HUES64 (cell line): ENCODE data around the gene COLGALT1.
"Not testable (repeated sequence)": the region's sequence is repeated elsewhere in the genome, so short reads cannot be mapped to it uniquely, and the experiment has no call there.

Experiments used
- H3K27ac ChIP-seq: 2 replicates; pipeline ENCODE4 v1.7.0; 2013; ENCODE audit warnings: low read depth, low read length, inconsistent platforms
- H3K27me3 ChIP-seq: 2 replicates; pipeline ENCODE4 v1.6.1; 2013; ENCODE audit warnings: mild to moderate bottlenecking, low read length; ENCODE audit not compliant: insufficient read depth
- H3K36me3 ChIP-seq: 2 replicates; pipeline ENCODE4 v1.6.1; 2013; ENCODE audit warnings: mild to moderate bottlenecking, low read length; ENCODE audit not compliant: insufficient read depth
- H3K4me1 ChIP-seq: 2 replicates; pipeline ENCODE4 v1.6.1; 2013; ENCODE audit warnings: mild to moderate bottlenecking, low read length, moderate library complexity; ENCODE audit not compliant: insufficient read depth
- H3K4me3 ChIP-seq: 2 replicates; pipeline ENCODE4 v1.5.1; 2013; ENCODE audit warnings: mild to moderate bottlenecking, low read length, moderate library complexity
- H3K9ac ChIP-seq: 2 replicates; pipeline ENCODE4 v1.6.1; 2013; ENCODE audit warnings: mild to moderate bottlenecking, low read depth, low read length
- H3K9me3 ChIP-seq: 2 replicates; pipeline ENCODE4 v1.6.1; 2013; ENCODE audit warnings: low read depth, low read length; ENCODE audit not compliant: insufficient read depth
- WGBS: fragments of 150-250, 120-280 bp; methylation state at CpG from one replicate; pipeline ENCODE4 v1.1.7; 2013; ENCODE audit warnings: missing lambda C conversion rate; 5-methylcytosine and 5-hydroxymethylcytosine counted together

Gene COLGALT1

DNA sequence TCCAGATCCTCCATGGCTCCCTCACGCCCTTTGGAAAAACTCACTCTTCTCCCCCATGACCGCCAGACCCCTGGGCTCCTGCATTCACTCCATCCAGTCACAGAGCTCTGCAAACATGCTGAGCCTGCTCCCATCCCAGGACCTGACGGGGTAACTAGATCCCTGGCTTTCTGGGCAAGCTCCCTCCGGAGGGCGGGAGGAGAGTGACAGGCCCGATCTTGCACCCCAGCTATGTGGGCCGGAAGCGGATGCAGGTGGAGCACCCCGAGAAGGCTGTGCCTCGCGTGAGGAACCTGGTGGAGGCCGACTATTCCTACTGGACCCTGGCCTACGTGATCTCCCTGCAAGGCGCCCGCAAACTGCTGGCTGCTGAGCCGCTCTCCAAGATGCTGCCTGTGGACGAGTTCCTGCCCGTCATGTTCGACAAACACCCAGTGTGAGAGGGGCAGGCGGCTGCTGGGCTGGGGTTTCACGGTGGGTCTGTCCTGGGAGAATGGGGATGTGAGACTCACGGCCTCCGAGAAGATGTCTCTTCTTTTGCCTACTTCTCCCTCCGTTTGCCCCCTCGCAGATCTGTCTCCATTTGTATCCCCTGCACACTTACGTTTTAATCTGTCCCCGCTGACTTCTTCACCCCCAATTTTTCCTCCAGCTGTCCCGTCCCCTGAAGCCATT lies 25.2 kb downstream of the COLGALT1 start:
- H3K4me3 ChIP-seq, result no peak overlapping the region
- peaks cover 8% of the 10 kb centered on the region; the same call in 1 of the 2 replicates for H3K4me1 ChIP-seq
- H3K9me3 ChIP-seq, result no peaks in the 10 kb centered on the region
- peaks cover 32% of the 10 kb centered on the region for H3K36me3 ChIP-seq
- no peak overlapping the region for H3K9ac ChIP-seq
- H3K27me3 ChIP-seq, result no peaks in the 10 kb centered on the region
- H3K27ac ChIP-seq, result no peak overlapping the region
- 94% methylated on average over 28 of the region's 28 CpGs for WGBS

DNA sequence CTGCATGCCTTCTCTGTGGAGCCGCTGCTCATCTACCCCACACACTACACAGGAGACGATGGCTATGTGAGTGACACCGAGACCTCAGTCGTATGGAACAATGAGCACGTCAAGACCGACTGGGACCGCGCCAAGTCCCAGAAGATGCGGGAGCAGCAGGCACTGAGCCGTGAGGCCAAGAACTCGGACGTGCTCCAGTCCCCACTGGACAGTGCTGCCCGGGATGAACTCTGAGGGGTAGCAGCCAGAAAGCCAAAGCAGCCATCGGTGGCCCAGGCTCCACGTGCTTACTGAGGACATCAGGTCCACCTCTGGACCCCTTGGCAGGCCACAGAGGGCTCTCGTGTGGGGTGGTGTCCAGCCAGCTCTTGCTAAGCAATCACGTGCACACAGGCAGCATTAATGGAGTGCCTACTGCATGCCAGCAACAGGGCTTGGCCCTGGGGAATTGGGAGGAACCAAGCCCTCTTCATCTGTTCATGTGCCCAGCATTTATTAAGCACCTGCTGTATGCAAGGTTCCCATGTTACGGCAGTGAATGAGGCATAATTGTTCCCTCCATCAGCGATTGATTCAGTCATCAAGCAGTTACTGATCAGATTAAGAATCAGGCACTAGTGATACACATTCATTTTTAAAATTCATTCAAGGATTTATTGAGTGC lies 25.9 kb downstream of the COLGALT1 start:
- Histone ChIP-seq H3K27ac (no peak overlapping the region), H3K4me1 (peaks cover 8% of the 10 kb centered on the region; the same call in 1 of the 2 replicates), H3K4me3 (no peak overlapping the region), H3K36me3 (peaks cover 32% of the 10 kb centered on the region), H3K9me3 (no peaks in the 10 kb centered on the region), H3K9ac (no peak overlapping the region), H3K27me3 (no peaks in the 10 kb centered on the region)
- 96% methylated on average over 19 of the region's 19 CpGs for WGBS

DNA sequence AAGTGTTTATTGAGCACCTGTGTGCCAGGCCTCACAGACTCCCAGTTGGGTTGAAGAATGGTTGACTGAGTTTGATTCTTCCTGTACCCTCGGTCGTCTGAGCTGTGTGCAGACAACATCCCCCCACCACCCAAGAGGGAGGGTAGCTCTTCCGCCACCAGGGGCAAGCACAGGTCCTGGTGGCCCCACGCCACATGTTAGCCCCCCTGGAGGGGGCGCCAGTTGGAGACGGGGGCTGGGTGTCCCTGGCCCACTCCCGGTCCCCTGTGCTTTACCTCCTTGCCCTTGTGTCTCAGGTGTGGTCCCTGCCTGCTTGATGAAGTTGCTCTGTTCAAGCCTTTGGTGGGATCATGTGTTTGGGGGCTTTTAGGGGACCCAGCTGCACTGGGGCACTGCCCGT lies 27.2 kb downstream of the COLGALT1 start:
- Histone ChIP-seq H3K4me1 (peaks cover 8% of the 10 kb centered on the region; the same call in 1 of the 2 replicates), H3K36me3 (peaks cover 32% of the 10 kb centered on the region), H3K27ac (no peak overlapping the region), H3K4me3 (no peak overlapping the region), H3K27me3 (no peaks in the 10 kb centered on the region), H3K9me3 (no peaks in the 10 kb centered on the region), H3K9ac (no peak overlapping the region)
- WGBS, result 87% methylated on average over 8 of the region's 8 CpGs

DNA sequence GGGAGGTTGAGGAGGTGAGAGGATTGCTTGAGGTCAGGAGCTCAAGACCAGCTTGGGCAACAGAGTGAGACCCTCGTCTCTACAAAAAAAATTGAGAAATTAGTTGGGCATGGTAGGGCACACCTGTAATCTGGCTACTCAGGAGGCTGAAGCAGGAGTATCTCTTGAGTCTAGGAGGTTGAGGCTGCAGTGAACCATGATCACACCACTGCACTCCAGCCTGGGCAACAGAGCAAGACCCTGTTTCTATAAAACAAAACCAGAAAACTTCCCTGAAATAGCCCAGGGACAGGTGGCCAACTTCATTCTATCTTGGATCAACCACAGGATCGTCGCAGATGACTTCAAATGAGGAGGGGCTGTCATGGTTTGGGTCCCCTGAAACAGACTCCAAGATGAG lies 28.7 kb downstream of the COLGALT1 start:
- no peak overlapping the region for H3K27ac ChIP-seq
- no peaks in the 10 kb centered on the region for H3K9me3 ChIP-seq
- no peaks in the 10 kb centered on the region for H3K27me3 ChIP-seq
- no peak overlapping the region for H3K4me3 ChIP-seq
- peaks cover 26% of the 10 kb centered on the region for H3K36me3 ChIP-seq
- 88% methylated on average over 3 of the region's 3 CpGs for WGBS
- peaks cover 7% of the 10 kb centered on the region; the same call in 1 of the 2 replicates for H3K4me1 ChIP-seq
- H3K9ac ChIP-seq, result no peak overlapping the region

DNA sequence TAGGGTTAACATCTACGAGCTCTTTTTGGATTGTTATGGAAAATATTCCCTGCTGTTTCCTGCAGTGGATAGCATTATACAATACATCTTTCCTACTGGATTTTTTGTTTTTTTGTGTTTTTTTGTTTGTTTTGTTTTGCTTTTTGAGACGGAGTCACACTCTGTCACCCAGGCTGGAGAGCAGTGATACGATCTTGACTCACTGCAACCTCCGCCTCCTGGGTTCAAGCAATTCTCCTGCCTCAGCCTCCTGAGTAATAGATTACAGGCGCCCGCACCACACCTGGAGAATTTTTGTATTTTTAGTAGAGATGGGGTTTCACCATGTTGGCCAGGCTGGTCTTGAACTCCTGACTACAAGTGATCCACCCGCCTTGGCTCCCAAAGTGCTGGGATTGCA lies 29.9 kb downstream of the COLGALT1 start:
- not testable (repeated sequence) for H3K4me3 ChIP-seq, H3K9ac ChIP-seq, H3K9me3 ChIP-seq, H3K27ac ChIP-seq, H3K27me3 ChIP-seq, H3K4me1 ChIP-seq
- 87% methylated on average over 6 of the region's 7 CpGs for WGBS
- peaks cover 25% of the 10 kb centered on the region for H3K36me3 ChIP-seq

DNA sequence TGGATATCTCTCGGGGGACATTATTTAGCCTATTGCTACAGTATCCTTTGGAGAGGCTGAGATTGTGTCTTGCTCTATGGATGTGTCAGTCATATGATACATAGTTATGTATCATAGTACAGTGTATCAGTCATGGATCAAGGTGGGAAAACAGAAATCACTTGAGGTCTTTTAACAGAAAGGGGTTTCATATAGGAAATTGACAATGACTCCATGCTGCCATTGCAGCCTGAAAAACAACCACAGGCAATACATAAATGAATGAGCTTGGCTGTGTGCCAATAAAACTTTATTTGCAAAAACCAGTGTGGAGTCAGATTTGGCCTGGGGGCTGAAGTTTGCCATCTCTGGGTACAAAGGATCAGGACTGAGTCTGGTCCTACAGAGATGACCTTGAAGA lies 35.4 kb downstream of the COLGALT1 start:
- Histone ChIP-seq H3K9me3 (no peaks in the 10 kb centered on the region), H3K36me3 (no peaks in the 10 kb centered on the region), H3K27ac (no peak overlapping the region), H3K27me3 (no peaks in the 10 kb centered on the region), H3K4me3 (no peak overlapping the region), H3K4me1 (no peaks in the 10 kb centered on the region), H3K9ac (no peak overlapping the region)
- WGBS, result 45% methylated on average over 1 of the region's 1 CpG

DNA sequence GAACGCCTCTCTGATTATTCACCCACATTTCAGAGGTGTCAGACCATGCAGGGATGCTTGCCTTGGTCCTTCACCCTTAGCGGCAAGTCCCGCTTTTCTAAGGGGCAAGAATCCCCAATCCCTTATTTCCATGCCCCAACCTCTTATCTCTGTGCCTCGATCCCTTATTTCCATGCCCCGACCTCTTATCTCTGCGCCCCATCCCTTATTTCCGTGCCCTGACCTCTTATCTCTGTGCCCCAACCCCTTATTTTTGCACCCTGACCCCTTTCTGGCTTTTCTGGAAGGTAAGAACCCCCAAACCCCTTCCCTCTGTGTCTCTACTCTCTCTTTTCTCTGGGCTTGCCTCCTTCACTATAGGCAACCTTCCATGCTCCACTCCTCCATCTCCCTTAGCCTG lies 38.8 kb downstream of the COLGALT1 start:
- not testable (repeated sequence) for H3K4me3 ChIP-seq, H3K27me3 ChIP-seq, H3K4me1 ChIP-seq, H3K9ac ChIP-seq, H3K27ac ChIP-seq, H3K9me3 ChIP-seq, H3K36me3 ChIP-seq
- 80% methylated on average over 7 of the region's 7 CpGs for WGBS

DNA sequence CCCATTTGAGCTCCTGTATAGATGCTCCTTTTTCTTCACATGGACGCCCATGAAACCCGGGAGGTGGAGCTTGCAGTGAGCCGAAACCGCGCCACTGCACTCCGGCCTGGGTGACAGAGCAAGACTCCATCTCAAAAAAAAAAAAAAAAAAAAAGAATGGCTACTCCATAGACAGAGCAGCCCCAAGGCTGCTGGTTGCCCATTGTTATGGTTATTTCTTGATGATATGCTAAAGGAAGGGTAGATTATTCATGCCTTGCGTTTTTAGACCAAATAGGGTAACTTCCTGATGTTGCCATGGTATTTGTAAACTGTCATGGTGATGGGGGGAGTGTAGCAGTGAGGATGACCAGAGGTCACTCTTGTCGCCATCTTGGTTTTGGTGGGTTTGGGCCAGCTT lies 42.6 kb downstream of the COLGALT1 start:
- not testable (repeated sequence) for H3K9ac ChIP-seq

DNA sequence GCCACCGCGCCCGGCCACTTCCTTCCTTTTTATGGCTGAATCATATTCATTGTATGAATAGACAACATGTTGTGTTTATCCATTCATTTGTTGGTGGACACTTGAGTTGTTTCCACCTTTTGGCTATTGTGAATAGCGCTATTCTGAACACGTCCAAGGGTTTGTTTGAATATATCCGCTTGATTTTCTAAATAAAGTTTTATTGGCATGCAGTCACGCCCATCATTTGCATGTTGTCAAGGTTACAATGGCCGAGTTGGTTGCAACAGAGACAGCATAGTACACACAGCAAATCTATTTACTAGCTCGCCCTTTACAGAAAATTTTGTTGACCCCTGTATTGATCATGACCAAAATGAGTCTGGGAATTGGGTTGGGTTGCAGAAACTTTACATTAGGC lies 43.5 kb downstream of the COLGALT1 start:
- H3K27ac ChIP-seq, result no peak overlapping the region

More for the DNA sequence above, 42.6 kb downstream of the COLGALT1 start:
- not testable (repeated sequence) for H3K36me3 ChIP-seq, H3K4me1 ChIP-seq, H3K27ac ChIP-seq, H3K27me3 ChIP-seq, H3K4me3 ChIP-seq, H3K9me3 ChIP-seq
- WGBS, result 39% methylated on average over 8 of the region's 8 CpGs

DNA sequence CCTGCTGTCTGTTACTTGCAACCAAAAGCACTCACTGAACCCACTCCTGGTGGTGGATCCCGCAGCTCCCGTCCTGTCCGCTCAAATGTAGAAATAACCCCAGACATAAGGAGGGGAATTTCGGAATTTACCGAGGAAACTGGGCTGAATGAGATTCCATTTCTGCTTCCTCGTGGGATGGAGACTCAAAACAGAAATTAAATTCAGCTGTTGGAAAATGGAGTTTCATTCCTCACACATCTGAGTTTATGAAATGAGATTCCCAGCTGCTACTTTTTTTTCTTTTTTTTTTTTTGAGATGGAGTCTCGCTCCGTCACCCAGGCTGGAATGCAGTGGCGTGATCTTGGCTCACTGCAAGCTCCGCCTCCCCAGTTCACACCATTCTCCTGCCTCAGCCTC lies 44.3 kb downstream of the COLGALT1 start:
- no peaks in the 10 kb centered on the region for H3K9me3 ChIP-seq
- H3K4me1 ChIP-seq, result peaks cover 6% of the 10 kb centered on the region; the same call in 1 of the 2 replicates
- H3K27me3 ChIP-seq, result no peaks in the 10 kb centered on the region
- 92% methylated on average over 10 of the region's 10 CpGs for WGBS
- no peak overlapping the region for H3K9ac ChIP-seq
- H3K4me3 ChIP-seq, result no peak overlapping the region
- H3K36me3 ChIP-seq, result no peaks in the 10 kb centered on the region
- H3K27ac ChIP-seq, result no peak overlapping the region

More for the DNA sequence above, 43.5 kb downstream of the COLGALT1 start:
- no peaks in the 10 kb centered on the region for H3K36me3 ChIP-seq
- H3K4me1 ChIP-seq, result peaks cover 6% of the 10 kb centered on the region; the same call in 1 of the 2 replicates
- no peak overlapping the region for H3K9ac ChIP-seq
- WGBS, result 95% methylated on average over 9 of the region's 9 CpGs
- no peaks in the 10 kb centered on the region for H3K27me3 ChIP-seq
- no peak overlapping the region for H3K4me3 ChIP-seq
- H3K9me3 ChIP-seq, result no peaks in the 10 kb centered on the region

DNA sequence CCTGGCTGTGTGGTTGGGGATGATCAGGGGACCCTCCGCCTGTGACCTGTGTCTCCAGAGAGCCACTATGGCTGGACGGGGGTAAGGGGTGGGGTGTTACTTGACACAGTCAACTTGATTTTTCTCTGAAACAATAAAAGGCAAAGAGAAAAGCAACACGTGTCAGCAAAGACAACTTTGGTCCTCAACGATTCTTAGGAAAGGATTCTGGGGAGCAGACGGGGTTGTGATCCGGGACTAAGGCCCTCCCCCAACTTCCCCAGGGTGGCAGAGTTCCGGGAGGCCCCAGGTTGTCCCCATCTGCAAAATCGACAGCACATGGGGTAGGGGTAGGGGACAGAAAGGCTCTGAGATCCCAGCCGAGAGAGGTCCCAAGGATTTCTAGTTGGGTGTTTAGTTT lies 46.2 kb downstream of the COLGALT1 start:
- no peaks in the 10 kb centered on the region for H3K9me3 ChIP-seq
- WGBS, result 65% methylated on average over 9 of the region's 9 CpGs
- no peaks in the 10 kb centered on the region for H3K36me3 ChIP-seq
- H3K27ac ChIP-seq, result no peak overlapping the region
- H3K4me3 ChIP-seq, result no peak overlapping the region
- H3K27me3 ChIP-seq, result no peaks in the 10 kb centered on the region
- no peak overlapping the region for H3K9ac ChIP-seq
- peaks cover 6% of the 10 kb centered on the region; the same call in 1 of the 2 replicates for H3K4me1 ChIP-seq
